Muscle of leg (tissue), 11 donors: ENCODE data around the gene ELOVL2. TPM values are rescaled to one million over a fixed set of nuclear protein-coding genes. Genes with fewer than 3 reads are reported as not detected.
"Not testable (repeated sequence)": the region's sequence is repeated elsewhere in the genome, so short reads cannot be mapped to it uniquely, and the experiment has no call there.

Source experiments
- DNase-seq: peaks from one replicate; pipeline ENCODE4 v3.0.0; 2013
- H3K27ac ChIP-seq: one replicate; pipeline ENCODE4 v1.5.1; 2013; ENCODE audit warnings: mild to moderate bottlenecking, low read length, control low read depth
- H3K27me3 ChIP-seq: one replicate; pipeline ENCODE4 v1.6.1; 2013; ENCODE audit warnings: low read length; ENCODE audit not compliant: control insufficient read depth, insufficient read depth
- H3K36me3 ChIP-seq: one replicate; pipeline ENCODE4 v1.6.1; 2013; ENCODE audit warnings: low read length; ENCODE audit not compliant: control insufficient read depth, insufficient read depth
- H3K4me1 ChIP-seq: one replicate; pipeline ENCODE4 v1.6.1; 2013; ENCODE audit warnings: low read length; ENCODE audit not compliant: control insufficient read depth, insufficient read depth
- H3K4me3 ChIP-seq: one replicate; pipeline ENCODE4 v1.5.1; 2013; ENCODE audit warnings: low read length, control low read depth
- H3K9me3 ChIP-seq: replicated peaks from 2 replicates; pipeline ENCODE4 v1.6.1; 2013; ENCODE audit warnings: low read depth, low read length; ENCODE audit not compliant: control insufficient read depth
- WGBS: methylation state at CpG from one replicate; pipeline ENCODE4 v1.1.5; 2013; ENCODE audit warnings: missing lambda C conversion rate; ENCODE audit not compliant: insufficient coverage; 5-methylcytosine and 5-hydroxymethylcytosine counted together
- polyA plus RNA-seq, 8 donors: library from polyadenylated mRNA; unstranded; fragments of 120-200 nt; gene quantifications; one replicate each; pipeline versions ENCODE4 v1.2.1 to v1.2.3, GENCODE V29; 2013; ENCODE audit warnings: inconsistent platforms in 1 of 8, low replicate concordance in 1 of 8; ENCODE audit not compliant: insufficient read length in 8 of 8, insufficient read depth in 1 of 8
- total RNA-seq: library from RNA; stranded (reverse); fragments of 120-200 nt; gene quantifications from one replicate; pipeline ENCODE4 v1.2.4, GENCODE V29; 2013

The ELOVL2 gene
- total and polyA plus RNA-seq, 9 donors: 1.5 to 3.6 (median 2.7) TPM

DNA sequence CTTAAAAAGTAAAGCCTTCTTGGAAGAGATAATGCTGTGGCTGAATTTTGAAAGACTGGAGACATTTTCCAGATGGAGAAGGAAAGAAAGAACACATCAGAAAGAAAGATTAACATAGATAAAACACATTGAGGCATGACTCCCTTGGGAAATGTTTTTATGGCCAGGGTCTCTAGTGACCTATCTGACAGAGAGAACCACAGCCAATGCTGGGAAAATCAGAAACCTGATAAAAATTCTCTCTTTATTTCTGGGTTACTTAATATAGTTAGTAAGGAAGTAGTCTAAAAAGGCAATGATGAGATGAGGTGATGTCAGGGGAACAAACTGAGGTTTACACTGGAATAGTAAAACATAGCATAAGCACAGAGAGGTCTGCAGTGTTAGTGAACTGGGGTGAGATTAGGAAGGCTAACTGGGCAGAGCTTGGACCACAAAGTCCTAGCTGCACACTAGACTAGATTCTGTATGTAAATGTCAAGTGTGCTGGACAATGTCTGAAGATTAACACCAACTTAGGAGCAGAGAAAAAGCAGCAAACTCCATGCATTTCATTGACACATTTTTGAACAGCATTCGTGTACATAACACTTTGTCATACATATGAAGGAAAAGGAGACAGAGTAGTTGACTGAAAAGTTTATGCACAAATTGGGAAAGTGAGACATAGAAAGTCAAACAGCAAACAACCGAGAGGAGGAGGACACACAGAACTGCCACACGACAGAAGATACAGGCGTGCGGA, 31.0 kb downstream of the ELOVL2 start:
- H3K27ac ChIP-seq: no peak overlapping the region
- no peaks in the 10 kb centered on the region for H3K36me3 ChIP-seq
- H3K27me3 ChIP-seq: no peaks in the 10 kb centered on the region

DNA sequence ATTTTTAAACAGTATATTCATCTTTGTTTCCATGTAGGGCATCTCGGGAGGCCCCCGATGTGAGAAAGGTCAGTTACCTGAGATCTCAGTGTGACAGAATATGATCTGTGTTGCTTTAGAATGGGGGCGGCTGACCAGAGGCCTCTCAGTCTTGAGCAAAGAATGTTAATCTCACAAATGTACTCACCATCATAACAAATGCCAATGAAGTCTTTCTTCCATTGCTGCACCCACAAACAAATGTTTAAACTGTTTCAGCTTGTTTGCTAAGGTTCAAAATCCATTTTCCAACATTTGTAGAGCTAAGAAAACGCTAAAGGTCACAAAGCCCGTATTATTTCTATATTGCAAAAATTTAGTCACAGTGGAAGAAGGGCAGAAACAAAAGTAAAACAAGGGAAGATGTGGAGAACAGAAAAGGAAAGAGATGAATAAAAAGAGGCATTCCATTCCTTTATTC, 31.8 kb downstream of the ELOVL2 start:
- Histone ChIP-seq H3K36me3 (no peaks in the 10 kb centered on the region), H3K4me1 (peaks cover 2% of the 10 kb centered on the region), H3K9me3 (no peaks in the 10 kb centered on the region), H3K4me3 (no peak overlapping the region), H3K27ac (no peak overlapping the region), H3K27me3 (no peaks in the 10 kb centered on the region)
- no CpG with 5 or more reads among the region's 5 CpGs for WGBS
- no peak for DNase-seq

More for the DNA sequence above, 31.0 kb downstream of the ELOVL2 start:
- Histone ChIP-seq H3K4me1 (peaks cover 2% of the 10 kb centered on the region), H3K4me3 (no peak overlapping the region), H3K9me3 (no peaks in the 10 kb centered on the region)
- WGBS: 71% methylated on average over 1 of the region's 5 CpGs
- DNase-seq: peak; percentile 18

DNA sequence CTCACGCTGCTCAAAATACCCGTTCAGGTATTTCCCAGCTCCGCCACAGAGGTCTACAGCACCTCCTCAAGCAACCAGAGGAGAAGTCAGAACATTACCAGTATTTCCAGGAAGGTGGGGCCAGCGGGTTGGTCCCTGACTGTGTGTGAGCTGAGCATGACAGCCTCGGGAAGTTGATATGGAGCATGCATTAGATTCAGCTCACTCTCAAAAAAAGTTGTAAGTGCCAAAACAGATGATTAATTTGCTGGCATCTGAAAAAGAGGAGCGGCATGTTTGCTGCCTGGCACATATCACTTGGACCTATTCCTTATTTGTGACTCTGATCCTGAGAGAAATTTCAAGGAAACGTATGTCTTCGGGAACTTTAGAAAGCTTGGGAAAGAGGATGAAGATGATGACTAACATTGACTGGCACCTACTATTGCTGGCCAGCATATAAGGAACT, 32.3 kb downstream of the ELOVL2 start:
- H3K9me3 ChIP-seq: no peaks in the 10 kb centered on the region
- H3K4me1 ChIP-seq: peaks cover 2% of the 10 kb centered on the region
- no peak overlapping the region for H3K4me3 ChIP-seq
- no peaks in the 10 kb centered on the region for H3K36me3 ChIP-seq
- no peak overlapping the region for H3K27ac ChIP-seq
- 0% methylated on average over 1 of the region's 8 CpGs for WGBS
- H3K27me3 ChIP-seq: no peaks in the 10 kb centered on the region
- no peak for DNase-seq

GRCh38 chr6:11009353-11009752, 34.8 kb downstream of the ELOVL2 start:
- Histone ChIP-seq H3K36me3 (no peaks in the 10 kb centered on the region), H3K4me3 (no peak overlapping the region), H3K27ac (peak overlapping the region; percentile 17), H3K4me1 (peaks cover 2% of the 10 kb centered on the region), H3K9me3 (no peaks in the 10 kb centered on the region), H3K27me3 (no peaks in the 10 kb centered on the region)
- 44% methylated on average over 5 of the region's 6 CpGs for WGBS
- peak; percentile 33 for DNase-seq

- no peak overlapping the region for H3K4me3 ChIP-seq
- H3K27me3 ChIP-seq: no peaks in the 10 kb centered on the region
- DNase-seq: peak; percentile 86
- no peaks in the 10 kb centered on the region for H3K9me3 ChIP-seq
- 57% methylated on average over 1 of the region's 1 CpG for WGBS
- H3K36me3 ChIP-seq: no peaks in the 10 kb centered on the region
- peaks cover 2% of the 10 kb centered on the region for H3K4me1 ChIP-seq
- H3K27ac ChIP-seq: no peak overlapping the region
Measured at GRCh38 chr6:11008821-11009220, 35.3 kb downstream of the ELOVL2 start.

GRCh38 chr6:11007715-11008608, 36.1 kb downstream of the ELOVL2 start:
- H3K27ac ChIP-seq: no peak overlapping the region
- 85% methylated on average over 3 of the region's 10 CpGs for WGBS
- no peaks in the 10 kb centered on the region for H3K9me3 ChIP-seq
- H3K4me3 ChIP-seq: no peak overlapping the region
- DNase-seq: no peak
- H3K36me3 ChIP-seq: no peaks in the 10 kb centered on the region
- H3K27me3 ChIP-seq: no peaks in the 10 kb centered on the region
- peaks cover 2% of the 10 kb centered on the region for H3K4me1 ChIP-seq

GRCh38 chr6:11006061-11006460, 38.0 kb downstream of the ELOVL2 start:
- no peak overlapping the region for H3K4me3 ChIP-seq
- 55% methylated on average over 2 of the region's 4 CpGs for WGBS
- H3K27me3 ChIP-seq: no peaks in the 10 kb centered on the region
- H3K9me3 ChIP-seq: no peaks in the 10 kb centered on the region
- no peak overlapping the region for H3K27ac ChIP-seq
- H3K4me1 ChIP-seq: peaks cover 2% of the 10 kb centered on the region
- H3K36me3 ChIP-seq: no peaks in the 10 kb centered on the region
- DNase-seq: no peak

- H3K4me3 ChIP-seq, H3K27ac ChIP-seq, DNase-seq, H3K9me3 ChIP-seq, H3K36me3 ChIP-seq, H3K4me1 ChIP-seq, H3K27me3 ChIP-seq: not testable (repeated sequence)
- no CpG with 5 or more reads among the region's 5 CpGs for WGBS
Measured at GRCh38 chr6:11003297-11003696, 40.8 kb downstream of the ELOVL2 start.

DNA sequence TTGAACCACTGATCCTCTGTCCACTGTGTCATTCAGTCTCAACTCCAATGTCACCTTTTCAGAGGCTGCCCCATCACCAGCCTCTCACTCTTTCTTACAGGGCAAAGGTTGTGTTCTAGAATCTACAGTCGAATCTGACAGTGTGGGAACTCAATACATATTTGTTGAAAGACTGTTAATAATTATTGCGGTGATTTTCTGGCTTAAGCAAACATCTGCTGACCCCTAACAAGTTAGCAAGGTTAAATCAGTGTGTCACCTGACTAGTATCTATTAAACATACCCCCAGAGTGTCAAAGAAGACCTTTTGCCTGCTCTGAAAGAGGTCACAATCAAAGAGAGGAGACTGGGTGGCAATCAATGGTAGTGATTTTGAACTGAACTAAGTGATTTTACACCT, 41.9 kb downstream of the ELOVL2 start:
- no CpG with 5 or more reads among the region's 2 CpGs for WGBS
- Histone ChIP-seq H3K4me1 (no peaks in the 10 kb centered on the region), H3K27me3 (no peaks in the 10 kb centered on the region), H3K36me3 (no peaks in the 10 kb centered on the region), H3K4me3 (no peak overlapping the region), H3K27ac (no peak overlapping the region), H3K9me3 (no peaks in the 10 kb centered on the region)
- no peak for DNase-seq

DNA sequence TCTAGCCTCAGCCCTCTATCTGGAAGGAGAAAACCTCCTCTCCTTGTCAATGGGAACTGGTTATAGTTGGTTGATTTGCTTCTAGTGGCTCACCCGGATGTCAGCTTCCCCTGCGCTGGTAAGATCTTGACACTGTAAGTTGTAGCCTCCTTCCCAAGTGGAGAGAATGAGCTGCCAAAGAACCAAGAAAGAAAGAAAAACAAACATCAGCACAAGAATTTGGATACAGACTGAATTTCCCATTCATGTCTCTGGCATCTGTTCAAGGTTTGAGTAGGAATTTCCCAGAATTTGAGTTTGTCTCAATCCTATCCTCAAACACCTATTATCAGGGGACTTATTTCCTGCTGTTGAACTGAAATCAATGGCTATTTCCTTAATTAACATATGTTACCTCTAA, 44.1 kb downstream of the ELOVL2 start:
- no peaks in the 10 kb centered on the region for H3K36me3 ChIP-seq
- H3K4me1 ChIP-seq: no peaks in the 10 kb centered on the region
- WGBS: no CpG with 5 or more reads among the region's 2 CpGs
- H3K4me3 ChIP-seq: no peak overlapping the region
- DNase-seq: peak; percentile 85
- H3K27me3 ChIP-seq: no peaks in the 10 kb centered on the region
- H3K9me3 ChIP-seq: no peaks in the 10 kb centered on the region
- peak overlapping the region; percentile 51 for H3K27ac ChIP-seq
